ENCODE measurements around the gene POU4F3.

Gene POU4F3

DNA sequence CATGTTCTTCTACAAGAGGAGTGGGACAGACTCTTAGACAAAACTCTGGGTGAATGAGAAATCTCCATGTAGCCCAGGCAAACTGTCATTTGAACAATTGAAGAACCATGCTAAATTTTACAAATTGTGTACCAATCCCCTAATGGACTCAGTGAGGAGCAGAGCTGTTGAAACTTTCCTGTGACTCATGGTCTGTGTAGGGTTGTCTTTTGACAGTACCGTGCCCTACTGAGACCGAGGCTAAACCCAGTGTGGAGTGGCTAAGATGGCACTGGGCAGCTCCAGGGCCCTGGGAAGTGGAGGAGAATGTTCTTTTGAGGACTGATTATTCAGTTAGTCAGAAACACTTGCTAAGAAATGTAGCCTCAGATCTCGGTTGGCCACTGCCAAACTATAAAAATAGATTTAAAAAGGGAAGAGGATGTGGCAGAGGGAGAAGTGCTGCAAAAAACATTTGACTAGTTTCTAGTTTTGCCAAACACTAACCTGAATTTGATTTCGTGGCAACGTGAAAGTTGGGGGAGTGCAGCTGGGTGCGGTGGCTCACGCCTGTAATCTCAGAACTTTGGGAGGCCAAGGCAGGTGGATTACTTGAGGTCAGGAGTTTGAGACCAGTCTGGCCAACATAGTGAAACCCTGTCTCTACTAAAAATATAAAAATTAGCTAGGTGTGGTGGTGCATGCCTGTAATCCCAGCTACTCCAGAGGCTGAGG lies 24.7 kb downstream of the POU4F3 start:
- TF ChIP-seq, protein P1, sequence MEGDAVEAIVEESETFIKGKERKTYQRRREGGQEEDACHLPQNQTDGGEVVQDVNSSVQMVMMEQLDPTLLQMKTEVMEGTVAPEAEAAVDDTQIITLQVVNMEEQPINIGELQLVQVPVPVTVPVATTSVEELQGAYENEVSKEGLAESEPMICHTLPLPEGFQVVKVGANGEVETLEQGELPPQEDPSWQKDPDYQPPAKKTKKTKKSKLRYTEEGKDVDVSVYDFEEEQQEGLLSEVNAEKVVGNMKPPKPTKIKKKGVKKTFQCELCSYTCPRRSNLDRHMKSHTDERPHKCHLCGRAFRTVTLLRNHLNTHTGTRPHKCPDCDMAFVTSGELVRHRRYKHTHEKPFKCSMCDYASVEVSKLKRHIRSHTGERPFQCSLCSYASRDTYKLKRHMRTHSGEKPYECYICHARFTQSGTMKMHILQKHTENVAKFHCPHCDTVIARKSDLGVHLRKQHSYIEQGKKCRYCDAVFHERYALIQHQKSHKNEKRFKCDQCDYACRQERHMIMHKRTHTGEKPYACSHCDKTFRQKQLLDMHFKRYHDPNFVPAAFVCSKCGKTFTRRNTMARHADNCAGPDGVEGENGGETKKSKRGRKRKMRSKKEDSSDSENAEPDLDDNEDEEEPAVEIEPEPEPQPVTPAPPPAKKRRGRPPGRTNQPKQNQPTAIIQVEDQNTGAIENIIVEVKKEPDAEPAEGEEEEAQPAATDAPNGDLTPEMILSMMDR (IDR thresholded peaks at IDR 0.05; ENCODE audit: low read depth, low read length), result no peak
- no peak for DNase-seq (ENCODE audit: low read depth in 2 of 2)
- no peak overlapping the region for H3K4me3 ChIP-seq (replicated peaks in 1 of 2; ENCODE audit: low read depth in 2 of 2, low read length in 2 of 2)

DNA sequence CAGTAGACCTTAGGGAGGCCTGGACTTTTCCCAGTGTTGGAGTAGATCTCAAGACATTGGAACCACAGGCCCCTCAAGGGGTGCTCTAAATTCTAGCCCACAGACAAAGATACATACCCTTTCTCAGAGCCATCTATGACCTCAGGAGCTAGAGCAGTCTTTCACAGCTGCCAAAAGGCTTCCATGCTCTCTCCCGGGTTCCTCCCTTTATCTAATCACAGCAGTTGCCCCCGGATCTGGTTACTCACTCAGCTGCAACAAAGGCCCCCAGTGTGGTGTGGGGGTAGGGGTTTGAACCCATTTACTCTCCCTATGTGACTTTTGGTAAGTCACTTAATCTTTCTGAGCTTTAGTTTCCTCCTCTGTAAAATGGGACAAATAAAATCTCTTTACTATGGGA lies 27.0 kb downstream of the POU4F3 start:
- DNase-seq (ENCODE audit: low read depth in 2 of 2), result no peak
- TF ChIP-seq, protein P1 (IDR thresholded peaks at IDR 0.05; ENCODE audit: low read depth, low read length), result no peak
- H3K4me3 ChIP-seq (replicated peaks in 1 of 2; ENCODE audit: low read depth in 2 of 2, low read length in 2 of 2), result no peak overlapping the region

DNA sequence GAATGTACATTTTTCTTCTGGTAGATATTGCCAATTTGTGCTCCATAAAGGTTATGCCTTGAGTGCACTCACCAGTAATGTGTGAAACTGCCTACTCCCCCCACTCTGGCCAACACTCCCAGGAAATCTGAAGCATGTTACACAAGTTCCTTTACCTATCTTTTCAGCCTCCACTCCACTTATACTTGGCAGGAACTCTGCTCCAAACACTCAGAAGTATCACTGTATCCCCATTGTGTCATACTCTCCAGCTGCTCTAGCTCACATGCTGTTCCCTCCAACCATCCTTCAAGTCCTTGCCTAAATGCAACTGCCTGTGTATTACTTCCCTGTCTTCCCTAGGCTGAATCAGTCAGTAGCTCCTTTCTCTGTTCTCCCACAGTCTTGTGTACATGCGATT lies 28.3 kb downstream of the POU4F3 start:
- no peak for DNase-seq (ENCODE audit: low read depth in 2 of 2)
- TF ChIP-seq, protein P1 (IDR thresholded peaks at IDR 0.05; ENCODE audit: low read depth, low read length), result no peak
- no peak overlapping the region for H3K4me3 ChIP-seq (replicated peaks in 1 of 2; ENCODE audit: low read depth in 2 of 2, low read length in 2 of 2)

DNA sequence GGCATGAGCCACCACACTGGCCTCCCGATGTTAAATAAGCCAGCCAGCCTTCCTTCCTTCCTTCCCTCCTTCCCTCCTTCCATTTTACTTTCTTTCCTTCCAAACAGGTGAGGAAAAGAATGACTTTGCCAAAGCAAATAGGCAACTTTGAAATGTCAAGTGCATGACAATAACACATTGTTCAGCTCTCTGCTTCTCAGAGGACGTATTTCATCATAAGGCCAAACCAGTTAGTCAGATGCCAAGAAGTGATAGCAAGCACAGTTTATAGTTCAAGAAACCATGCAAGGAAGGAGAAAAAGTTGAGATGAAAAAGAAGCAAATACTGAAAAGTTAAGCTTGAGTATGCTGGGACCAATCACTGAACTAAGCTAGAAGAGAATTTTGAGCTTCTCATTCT lies 29.5 kb downstream of the POU4F3 start:
- peak in 1 of 2 donors; percentile 25 for DNase-seq (ENCODE audit: low read depth in 2 of 2)
- TF ChIP-seq, protein P1 (IDR thresholded peaks at IDR 0.05; ENCODE audit: low read depth, low read length), result no peak
- H3K4me3 ChIP-seq (replicated peaks in 1 of 2; ENCODE audit: low read depth in 2 of 2, low read length in 2 of 2), result no peak overlapping the region

DNA sequence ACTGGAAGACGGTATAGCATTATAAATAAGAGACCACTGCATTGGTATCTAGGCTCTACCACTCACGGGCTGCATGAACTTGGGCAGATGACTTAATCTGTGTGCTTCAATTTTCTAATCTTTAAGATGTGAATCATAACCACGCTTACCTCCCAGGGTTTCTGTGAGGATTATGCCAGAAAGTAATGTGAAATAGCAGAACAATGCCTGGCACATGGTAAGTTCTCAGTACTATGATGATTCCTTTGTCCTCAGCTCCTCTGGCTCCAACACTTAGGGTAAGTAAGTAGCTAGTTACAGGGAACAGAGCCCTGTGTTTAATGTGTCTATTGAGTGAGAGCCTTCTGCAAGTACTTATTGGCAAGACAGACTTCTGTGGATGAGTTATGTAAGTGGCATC lies 31.1 kb downstream of the POU4F3 start:
- peak; percentile 4 to 68 for DNase-seq (ENCODE audit: low read depth in 2 of 2)

DNA sequence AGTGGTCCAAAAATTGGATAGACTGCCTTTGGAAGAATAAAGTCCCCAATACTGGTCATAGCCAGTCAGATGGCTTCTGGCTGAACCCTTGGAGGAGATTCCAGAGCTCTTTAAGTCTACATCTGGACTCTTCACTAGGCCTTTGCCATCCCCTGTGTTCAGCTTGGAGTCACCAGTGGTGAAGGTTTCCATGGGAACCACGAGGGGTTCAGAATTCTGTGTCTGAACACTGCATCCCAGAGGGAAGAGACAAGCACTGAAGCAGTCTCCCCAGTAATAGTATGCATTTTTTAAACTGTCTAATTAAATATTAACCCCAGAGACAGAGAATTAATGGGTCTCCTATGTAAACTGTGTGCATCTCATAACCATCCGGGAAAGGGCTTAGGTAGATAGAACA lies 38.2 kb downstream of the POU4F3 start:
- H3K4me3 ChIP-seq (replicated peaks in 1 of 2; ENCODE audit: low read depth in 2 of 2, low read length in 2 of 2), result no peak overlapping the region
- DNase-seq (ENCODE audit: low read depth in 2 of 2), result no peak
- TF ChIP-seq, protein P1 (IDR thresholded peaks at IDR 0.05; ENCODE audit: low read depth, low read length), result no peak

More for the DNA sequence above, 31.1 kb downstream of the POU4F3 start:
- no peak overlapping the region for H3K4me3 ChIP-seq (replicated peaks in 1 of 2; ENCODE audit: low read depth in 2 of 2, low read length in 2 of 2)
- TF ChIP-seq, protein P1 (IDR thresholded peaks at IDR 0.05; ENCODE audit: low read depth, low read length), result no peak

- H3K4me3 ChIP-seq (replicated peaks in 1 of 2; ENCODE audit: low read depth in 2 of 2, low read length in 2 of 2), result no peak overlapping the region
- TF ChIP-seq, protein P1 (IDR thresholded peaks at IDR 0.05; ENCODE audit: low read depth, low read length), result no peak
- no peak for DNase-seq (ENCODE audit: low read depth in 2 of 2)
Measured at GRCh38 chr5:146378986-146379385, 40.3 kb downstream of the POU4F3 start.

All from cardiac fibroblast (primary cell).